ENCODE results near the gene CA5B.

The CA5B gene

GRCh38 chrX:15769300-15769954, 31.4 kb downstream of the CA5B start:
- no peaks in the 10 kb centered on the region for H3K4me1 ChIP-seq (ENCODE audit: insufficient read depth, low read length, severe bottlenecking)
- TF ChIP-seq CTCF (IDR thresholded peaks at IDR 0.05; ENCODE audit: low read length) (no peak), EZH2 (IDR thresholded peaks at IDR 0.05; ENCODE audit: borderline replicate concordance, low read length) (no peak)
- no peak overlapping the region for H2AFZ ChIP-seq (ENCODE audit: low read length)
- H3K4me3 ChIP-seq (ENCODE audit: low read depth, low read length, poor library complexity, severe bottlenecking), result no peak overlapping the region
- H3K79me2 ChIP-seq (ENCODE audit: insufficient read depth, low read length), result no peaks in the 10 kb centered on the region
- no peaks in the 10 kb centered on the region for H4K20me1 ChIP-seq (ENCODE audit: insufficient read depth, low read length)
- no peak overlapping the region for H3K4me2 ChIP-seq (ENCODE audit: low read length)
- no peaks in the 10 kb centered on the region for H3K9me3 ChIP-seq (ENCODE audit: low read length)
- no peak overlapping the region for H3K9ac ChIP-seq (ENCODE audit: low read length)
- no peaks in the 10 kb centered on the region for H3K27me3 ChIP-seq (ENCODE audit: insufficient read depth, low read length)
- H3F3A ChIP-seq (ENCODE audit: insufficient read depth, low read length), result no peaks in the 10 kb centered on the region
- H3K9me2 ChIP-seq (ENCODE audit: low read depth, low read length), result no peaks in the 10 kb centered on the region
- no peak overlapping the region for H3K27ac ChIP-seq (ENCODE audit: low read depth, low read length, poor library complexity, severe bottlenecking)
- H3K36me3 ChIP-seq (ENCODE audit: insufficient read depth, low read length), result no peaks in the 10 kb centered on the region

- H3K36me3 ChIP-seq (ENCODE audit: insufficient read depth, low read length), result no peaks in the 10 kb centered on the region
- peaks cover 14% of the 10 kb centered on the region for H3K4me1 ChIP-seq (ENCODE audit: insufficient read depth, low read length, severe bottlenecking)
- H3K9ac ChIP-seq (ENCODE audit: low read length), result peak overlapping the region; percentile 63
- no peaks in the 10 kb centered on the region for H4K20me1 ChIP-seq (ENCODE audit: insufficient read depth, low read length)
- H3K9me3 ChIP-seq (ENCODE audit: low read length), result no peaks in the 10 kb centered on the region
- H3K4me3 ChIP-seq (ENCODE audit: low read depth, low read length, poor library complexity, severe bottlenecking), result peak overlapping the region; percentile 53
- no peaks in the 10 kb centered on the region for H3K27me3 ChIP-seq (ENCODE audit: insufficient read depth, low read length)
- no peaks in the 10 kb centered on the region for H3K9me2 ChIP-seq (ENCODE audit: low read depth, low read length)
- no peaks in the 10 kb centered on the region for H3K79me2 ChIP-seq (ENCODE audit: insufficient read depth, low read length)
- TF ChIP-seq CTCF (IDR thresholded peaks at IDR 0.05; ENCODE audit: low read length), result 0 out of 2 replicates have a peak, but pooled peaks have one; percentile 5
- no peak for TF ChIP-seq EZH2 (IDR thresholded peaks at IDR 0.05; ENCODE audit: borderline replicate concordance, low read length)
- peak overlapping the region; percentile 74 for H3K27ac ChIP-seq (ENCODE audit: low read depth, low read length, poor library complexity, severe bottlenecking)
- H2AFZ ChIP-seq (ENCODE audit: low read length), result peak overlapping the region; percentile 98
- H3F3A ChIP-seq (ENCODE audit: insufficient read depth, low read length), result no peaks in the 10 kb centered on the region
- H3K4me2 ChIP-seq (ENCODE audit: low read length), result peak overlapping the region; percentile 85
Measured at GRCh38 chrX:15781961-15782699, 44.1 kb downstream of the CA5B start.

- Histone ChIP-seq H3K27me3 (ENCODE audit: insufficient read depth, low read length) (no peaks in the 10 kb centered on the region), H3F3A (ENCODE audit: insufficient read depth, low read length) (no peaks in the 10 kb centered on the region), H3K4me2 (ENCODE audit: low read length) (no peak overlapping the region), H3K36me3 (ENCODE audit: insufficient read depth, low read length) (no peaks in the 10 kb centered on the region), H2AFZ (ENCODE audit: low read length) (no peak overlapping the region), H3K9me2 (ENCODE audit: low read depth, low read length) (no peaks in the 10 kb centered on the region), H3K9ac (ENCODE audit: low read length) (no peak overlapping the region), H3K4me3 (ENCODE audit: low read depth, low read length, poor library complexity, severe bottlenecking) (no peak overlapping the region), H3K4me1 (ENCODE audit: insufficient read depth, low read length, severe bottlenecking) (peaks cover 18% of the 10 kb centered on the region), H3K9me3 (ENCODE audit: low read length) (no peaks in the 10 kb centered on the region), H3K27ac (ENCODE audit: low read depth, low read length, poor library complexity, severe bottlenecking) (no peak overlapping the region), H3K79me2 (ENCODE audit: insufficient read depth, low read length) (no peaks in the 10 kb centered on the region), H4K20me1 (ENCODE audit: insufficient read depth, low read length) (no peaks in the 10 kb centered on the region)
- TF ChIP-seq EZH2 (IDR thresholded peaks at IDR 0.05; ENCODE audit: borderline replicate concordance, low read length), result no peak
- no peak for TF ChIP-seq CTCF (IDR thresholded peaks at IDR 0.05; ENCODE audit: low read length)
Measured at GRCh38 chrX:15785176-15785750, 47.2 kb downstream of the CA5B start.

Data from OCI-LY1 (cell line).